ENCODE measurements around the gene C1QTNF6. TPM values are rescaled to one million over a fixed set of nuclear protein-coding genes. Genes with fewer than 3 reads are reported as not detected.

C1QTNF6 gene
- total RNA-seq, 1 donor from 2014 or later = 5.3 TPM

DNA sequence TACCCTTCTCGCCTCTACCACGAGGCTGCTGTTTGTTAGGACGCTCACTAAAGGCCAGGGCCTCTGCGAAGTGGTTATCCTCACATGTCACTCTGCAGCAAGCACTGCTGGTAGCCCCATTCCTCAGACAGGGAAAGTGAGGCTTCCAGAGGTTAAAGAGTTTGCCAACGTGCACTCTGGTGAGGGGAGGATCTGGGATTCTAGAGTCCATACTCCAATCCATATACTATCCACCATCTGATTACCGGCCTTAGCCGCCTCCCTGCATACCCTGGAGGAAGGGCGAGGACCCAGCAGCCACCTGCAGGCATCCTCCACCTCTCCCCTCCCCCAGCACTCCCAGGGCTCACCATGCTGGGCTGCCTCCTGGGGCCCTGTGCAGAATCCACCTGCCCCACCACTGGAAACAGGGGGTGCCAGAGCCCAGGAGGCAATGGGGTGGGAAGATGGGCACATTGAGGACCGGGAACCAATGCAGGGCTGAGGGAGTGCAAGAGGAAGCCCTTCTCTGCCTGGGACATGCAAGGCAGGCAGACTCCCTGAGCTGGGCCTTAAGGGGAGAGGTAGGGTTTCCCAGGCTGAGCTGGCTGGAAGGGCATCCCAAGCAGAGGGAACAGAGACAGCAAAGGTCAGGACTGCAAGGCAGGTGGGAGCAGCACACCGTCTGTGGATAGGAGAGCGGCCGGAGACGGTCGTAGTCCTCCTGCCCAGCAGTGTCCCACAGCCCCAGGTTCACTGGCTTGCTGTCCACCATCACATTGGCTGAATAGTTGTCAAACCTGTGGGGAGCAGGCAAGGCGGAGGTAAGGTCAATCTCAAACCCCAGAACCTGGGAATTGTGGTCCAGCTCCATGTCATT is 44.3 kb upstream of the C1QTNF6 start:
- no peak overlapping the region for H3K4me3 ChIP-seq
- peaks cover 17% of the 10 kb centered on the region for H3K36me3 ChIP-seq
- peak; percentile 26 for DNase-seq
- TF ChIP-seq, protein P1, sequence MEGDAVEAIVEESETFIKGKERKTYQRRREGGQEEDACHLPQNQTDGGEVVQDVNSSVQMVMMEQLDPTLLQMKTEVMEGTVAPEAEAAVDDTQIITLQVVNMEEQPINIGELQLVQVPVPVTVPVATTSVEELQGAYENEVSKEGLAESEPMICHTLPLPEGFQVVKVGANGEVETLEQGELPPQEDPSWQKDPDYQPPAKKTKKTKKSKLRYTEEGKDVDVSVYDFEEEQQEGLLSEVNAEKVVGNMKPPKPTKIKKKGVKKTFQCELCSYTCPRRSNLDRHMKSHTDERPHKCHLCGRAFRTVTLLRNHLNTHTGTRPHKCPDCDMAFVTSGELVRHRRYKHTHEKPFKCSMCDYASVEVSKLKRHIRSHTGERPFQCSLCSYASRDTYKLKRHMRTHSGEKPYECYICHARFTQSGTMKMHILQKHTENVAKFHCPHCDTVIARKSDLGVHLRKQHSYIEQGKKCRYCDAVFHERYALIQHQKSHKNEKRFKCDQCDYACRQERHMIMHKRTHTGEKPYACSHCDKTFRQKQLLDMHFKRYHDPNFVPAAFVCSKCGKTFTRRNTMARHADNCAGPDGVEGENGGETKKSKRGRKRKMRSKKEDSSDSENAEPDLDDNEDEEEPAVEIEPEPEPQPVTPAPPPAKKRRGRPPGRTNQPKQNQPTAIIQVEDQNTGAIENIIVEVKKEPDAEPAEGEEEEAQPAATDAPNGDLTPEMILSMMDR (IDR thresholded peaks at IDR 0.05) = no peak
- intact Hi-C loops (cut with DNase I) = no loop called here
- H3K27me3 ChIP-seq (ENCODE audit: low read depth) = peaks cover 12% of the 10 kb centered on the region
- H3K27ac ChIP-seq = no peak overlapping the region
- no peak for ATAC-seq
- peaks cover 43% of the 10 kb centered on the region for H3K4me1 ChIP-seq
- no peaks in the 10 kb centered on the region for H3K9me3 ChIP-seq

DNA sequence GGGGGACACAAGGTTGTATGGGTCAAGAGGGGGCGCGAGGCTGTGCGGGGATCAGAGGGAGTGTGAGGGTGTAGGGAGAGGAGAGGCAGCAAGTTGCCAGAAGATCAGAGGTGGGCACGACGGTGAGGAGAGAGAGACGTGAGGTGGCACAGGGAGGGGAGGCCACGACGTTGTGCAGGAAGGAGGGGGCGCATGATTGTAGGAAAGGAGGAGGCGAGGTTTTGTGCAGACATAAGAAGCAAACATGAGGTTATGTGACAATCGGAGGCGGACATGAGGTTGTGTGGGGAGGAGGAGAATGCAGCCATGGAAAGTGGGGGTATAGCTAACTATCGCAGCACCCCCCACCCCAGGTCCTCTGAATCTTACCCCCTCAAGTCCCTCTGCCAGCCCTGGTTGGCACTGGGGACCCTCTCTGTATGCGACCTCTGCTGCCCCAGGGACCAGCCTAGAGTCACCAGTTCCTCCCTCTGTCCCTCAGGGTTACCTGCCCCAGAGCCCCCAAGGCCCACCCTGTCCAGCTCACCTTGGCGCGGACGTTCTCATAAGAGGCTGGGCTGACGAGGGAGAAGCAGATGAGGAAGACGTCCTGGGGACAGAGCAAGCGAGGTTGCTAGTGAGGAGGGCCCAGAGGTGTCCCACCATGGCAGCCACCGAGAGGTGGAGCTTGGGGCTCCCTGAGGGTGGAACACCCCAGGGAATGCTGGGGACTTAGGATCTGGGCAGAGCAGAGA is 43.5 kb upstream of the C1QTNF6 start:
- H3K27ac ChIP-seq = peak overlapping the region; percentile 11
- no peaks in the 10 kb centered on the region for H3K9me3 ChIP-seq
- TF ChIP-seq, protein P1 (IDR thresholded peaks at IDR 0.05) = no peak
- DNase-seq (peak; percentile 31), ATAC-seq (no peak)
- intact Hi-C loops (cut with DNase I) = no loop called here
- H3K27me3 ChIP-seq (ENCODE audit: low read depth) = peaks cover 9% of the 10 kb centered on the region
- H3K4me3 ChIP-seq = no peak overlapping the region
- peaks cover 42% of the 10 kb centered on the region for H3K4me1 ChIP-seq
- H3K36me3 ChIP-seq = peaks cover 17% of the 10 kb centered on the region

DNA sequence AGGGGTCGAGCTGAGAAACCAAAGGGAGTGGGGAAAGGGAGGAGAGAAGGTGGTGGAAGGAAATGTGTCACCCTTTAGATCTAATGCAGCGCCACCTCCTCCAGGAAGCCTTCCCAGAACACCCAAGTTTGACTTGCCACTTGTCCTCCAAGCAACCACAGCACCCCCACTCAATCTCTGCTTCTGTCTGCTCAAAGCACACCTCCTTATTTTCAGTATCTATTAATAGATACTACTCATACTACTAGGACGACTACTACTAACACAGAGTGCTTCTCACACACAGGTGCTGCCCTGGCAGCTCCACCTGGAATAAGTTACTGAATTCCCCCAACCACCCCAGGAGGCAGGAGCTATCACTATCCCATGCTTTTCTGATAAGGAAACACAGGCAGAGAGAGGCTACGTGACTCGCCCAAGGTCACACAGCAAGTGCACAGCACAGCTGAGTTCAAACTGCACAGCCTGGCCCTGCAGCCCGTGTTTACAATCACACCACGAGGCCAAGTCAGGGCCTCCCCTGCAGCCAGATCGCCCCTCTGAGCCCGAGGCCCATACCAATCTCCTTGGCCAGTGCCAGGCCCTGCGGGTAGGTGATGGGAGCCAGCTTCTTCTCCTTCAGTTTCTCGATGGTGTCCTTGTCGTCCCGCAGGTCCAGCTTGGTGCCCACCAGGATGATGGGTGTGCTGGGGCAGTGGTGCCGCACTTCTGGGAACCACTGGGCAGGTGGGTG is 42.8 kb upstream of the C1QTNF6 start:
- Histone ChIP-seq H3K9me3 (no peaks in the 10 kb centered on the region), H3K4me3 (no peak overlapping the region), H3K36me3 (peaks cover 23% of the 10 kb centered on the region), H3K4me1 (peaks cover 35% of the 10 kb centered on the region), H3K27me3 (ENCODE audit: low read depth) (peaks cover 2% of the 10 kb centered on the region), H3K27ac (peak overlapping the region; percentile 24)
- DNase-seq = peak; percentile 17
- intact Hi-C loops (cut with DNase I) = no loop called here
- no peak for ATAC-seq
- TF ChIP-seq, protein P1 (IDR thresholded peaks at IDR 0.05) = no peak

DNA sequence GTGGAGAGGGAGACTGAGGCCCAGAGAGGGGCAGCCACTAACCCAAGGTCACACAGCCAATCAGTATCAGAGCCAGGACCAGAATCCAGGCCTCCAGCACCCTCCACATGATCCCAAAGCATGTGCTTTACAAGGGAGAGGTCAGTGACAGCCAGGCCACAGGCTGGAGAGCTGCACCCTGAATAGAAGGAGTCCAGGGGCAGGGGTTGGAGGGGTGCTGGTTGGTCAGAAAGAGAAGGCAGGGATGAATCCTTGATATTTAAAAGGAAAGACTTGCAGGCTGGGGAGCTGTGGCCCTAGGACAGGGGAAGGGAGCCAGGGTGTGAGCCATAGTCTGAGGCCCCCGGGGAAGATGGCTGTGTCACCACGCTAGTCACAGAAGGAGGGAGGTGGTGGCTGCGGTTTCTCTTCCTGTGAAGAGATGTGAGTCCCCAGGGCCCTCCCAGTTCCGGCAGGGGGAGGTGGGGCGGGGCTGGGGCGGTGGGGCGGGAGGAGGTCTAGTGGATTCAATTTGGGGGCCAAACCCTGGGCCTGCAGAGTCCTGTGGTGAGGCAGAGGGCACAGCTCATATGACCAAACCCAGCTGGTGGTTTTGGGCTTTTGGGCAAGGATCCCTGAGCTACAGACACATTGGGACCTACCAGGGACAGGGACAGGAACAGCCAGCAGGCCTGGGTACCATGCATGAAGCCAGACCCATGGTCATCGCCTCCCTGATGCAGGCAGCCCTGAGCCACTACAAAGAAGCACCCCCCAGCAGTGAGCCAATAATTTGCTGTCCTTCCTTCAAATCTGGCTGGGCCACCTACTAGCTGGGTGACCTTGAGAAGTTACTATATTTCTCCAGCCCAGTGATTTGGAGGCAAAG is 42.0 kb upstream of the C1QTNF6 start:
- DNase-seq (peak; percentile 80), ATAC-seq (peak; percentile 81 to 82)
- H3K9me3 ChIP-seq = no peaks in the 10 kb centered on the region
- TF ChIP-seq, protein P1 (IDR thresholded peaks at IDR 0.05) = no peak
- peak overlapping the region; percentile 81 for H3K27ac ChIP-seq
- peaks cover 35% of the 10 kb centered on the region for H3K4me1 ChIP-seq
- peaks cover 31% of the 10 kb centered on the region for H3K36me3 ChIP-seq
- no peaks in the 10 kb centered on the region for H3K27me3 ChIP-seq (ENCODE audit: low read depth)
- peak overlapping the region; percentile 8 for H3K4me3 ChIP-seq
- intact Hi-C loops (cut with DNase I) = no loop called here

Measured in lower lobe of right lung (tissue), 2 donors.